H1 (cell line): ENCODE results near the gene TEAD1. TPM values are rescaled to one million over a fixed set of nuclear protein-coding genes. Genes with fewer than 3 reads are reported as not detected.

Experiments
- CTCF ChIA-PET: fragments of 300-600 bp; sonication (Branson Sonifier 250); formaldehyde crosslinking; loops from one replicate; lab custom pipeline; 2021; ENCODE audit not compliant: partially characterized antibody; lab: Charles Lee
- POLR2A ChIA-PET: fragments of 300-600 bp; sonication (Branson Sonifier 250); formaldehyde crosslinking; loops from one replicate; lab custom pipeline; 2021; ENCODE audit warnings: inconsistent platforms; ENCODE audit not compliant: partially characterized antibody; lab: Charles Lee
- DNase-seq, 2 experiments: peaks; one replicate each; pipeline versions ENCODE4 v3.0.0 to v3.0.0-alpha.2; 2010 to 2022; ENCODE audit warnings: low spot score in 2 of 2, low read depth in 1 of 2, mixed read lengths in 1 of 2
- FAIRE-seq: peaks from 2 replicates; lab custom pipeline; 2011; peaks lifted over from hg19 to GRCh38; lab: Jason Lieb, UNC
- H2AFZ ChIP-seq: 2 replicates; pipeline ENCODE4 v1.8.1; 2012; ENCODE audit warnings: low read length, inconsistent platforms
- H2AK5ac ChIP-seq: 2 replicates; pipeline ENCODE4 v1.6.1; 2013; ENCODE audit warnings: low read depth, low read length
- H2BK120ac ChIP-seq: replicated peaks from 2 replicates; pipeline ENCODE3; 2013; ENCODE audit warnings: low read depth, low read length, inconsistent platforms
- H2BK12ac ChIP-seq: 2 replicates; pipeline ENCODE4 v1.6.1; 2013; ENCODE audit warnings: low read depth, low read length
- H2BK15ac ChIP-seq: 2 replicates; pipeline ENCODE4 v1.6.1; 2013; ENCODE audit warnings: low read length
- H2BK20ac ChIP-seq: 2 replicates; pipeline ENCODE4 v1.6.1; 2013; ENCODE audit warnings: low read length
- H2BK5ac ChIP-seq: 2 replicates; pipeline ENCODE4 v1.6.1; 2013; ENCODE audit warnings: low read depth, low read length
- H3K14ac ChIP-seq: 2 replicates; pipeline ENCODE4 v1.6.1; 2013; ENCODE audit warnings: inconsistent platforms; ENCODE audit not compliant: insufficient read length
- H3K18ac ChIP-seq: 2 replicates; pipeline ENCODE4 v1.6.1; 2013; ENCODE audit warnings: low read length; ENCODE audit errors: extremely low read depth
- H3K23ac ChIP-seq: 2 replicates; pipeline ENCODE4 v1.6.1; 2013; ENCODE audit warnings: inconsistent platforms; ENCODE audit not compliant: insufficient read length
- H3K23me2 ChIP-seq: 2 replicates; pipeline ENCODE4 v1.6.1; 2013; ENCODE audit warnings: low read depth, low read length
- H3K27ac ChIP-seq: 2 replicates; pipeline ENCODE4 v1.6.1; 2011; ENCODE audit warnings: low read depth, low read length, inconsistent platforms
- H3K27me3 ChIP-seq, 4 experiments: replicated peaks in 1 of 4; 1 replicate in 1 of 4; 2 replicates in 3 of 4; pipeline versions ENCODE4 v1.6.1 to v1.8.1; 2011 to 2013; ENCODE audit warnings: low read length in 3 of 4, mild to moderate bottlenecking in 3 of 4, inconsistent platforms in 2 of 4, mixed read lengths in 2 of 4, moderate library complexity in 1 of 4; ENCODE audit not compliant: control insufficient read depth in 3 of 4, insufficient read depth in 3 of 4; ENCODE audit errors: extremely low read depth in 1 of 4
- H3K36me3 ChIP-seq, 4 experiments: 2 replicates each; pipeline versions ENCODE4 v1.6.1 to v1.8.1; 2011 to 2013; ENCODE audit warnings: mild to moderate bottlenecking in 4 of 4, low read length in 3 of 4, moderate library complexity in 2 of 4, control low read depth in 1 of 4, inconsistent platforms in 1 of 4; ENCODE audit not compliant: insufficient read depth in 4 of 4, control insufficient read depth in 2 of 4
- H3K4ac ChIP-seq: replicated peaks from 2 replicates; pipeline ENCODE3; 2013; ENCODE audit warnings: low read length, low read depth, mixed read lengths, inconsistent platforms; ENCODE audit not compliant: insufficient read length
- H3K4me1 ChIP-seq, 4 experiments: replicated peaks in 1 of 4; 1 replicate in 1 of 4; 2 replicates in 3 of 4; pipeline versions ENCODE4 v1.6.1 to v1.8.1; 2011 to 2013; ENCODE audit warnings: low read length in 3 of 4, inconsistent platforms in 2 of 4, mixed read lengths in 1 of 4; ENCODE audit not compliant: insufficient read depth in 4 of 4, control insufficient read depth in 3 of 4
- H3K4me2 ChIP-seq, 2 experiments: 2 replicates each; pipeline versions ENCODE4 v1.6.1 to v1.8.1; 2011 to 2013; ENCODE audit warnings: low read depth in 2 of 2, low read length in 2 of 2, control low read depth in 1 of 2, inconsistent platforms in 1 of 2, mild to moderate bottlenecking in 1 of 2; ENCODE audit not compliant: insufficient read depth in 1 of 2
- H3K4me3 ChIP-seq, 4 experiments: fragments of 200-600, 300-600 bp in 1 of 4; sonication (generic), shearing (Covaris generic), sonication (Bioruptor Twin) in 1 of 4; 2 replicates each; pipeline versions ENCODE4 v1.5.1 to v1.8.1; 2011 to 2016; ENCODE audit warnings: low read length in 4 of 4, low read depth in 3 of 4, control low read depth in 2 of 4, inconsistent platforms in 2 of 4, mild to moderate bottlenecking in 2 of 4, mixed read lengths in 1 of 4, moderate library complexity in 1 of 4; ENCODE audit not compliant: insufficient read depth in 2 of 4; ENCODE audit errors: extremely low read depth in 1 of 4
- H3K56ac ChIP-seq: replicated peaks from 2 replicates; pipeline ENCODE3; 2013; ENCODE audit warnings: low read depth, mild to moderate bottlenecking, mixed read lengths, low read length, inconsistent platforms; ENCODE audit not compliant: insufficient read length
- H3K79me1 ChIP-seq: 2 replicates; pipeline ENCODE4 v1.6.1; 2013; ENCODE audit warnings: low read depth, low read length, control low read depth
- H3K79me2 ChIP-seq, 2 experiments: 2 replicates each; pipeline versions ENCODE4 v1.6.1 to v1.8.1; 2012 to 2013; ENCODE audit warnings: low read length in 2 of 2, mild to moderate bottlenecking in 2 of 2, inconsistent platforms in 1 of 2; ENCODE audit not compliant: insufficient read depth in 2 of 2, control insufficient read depth in 1 of 2
- H3K9ac ChIP-seq, 4 experiments: replicated peaks in 1 of 4; 1 replicate in 1 of 4; 2 replicates in 3 of 4; pipeline versions ENCODE4 v1.6.1 to v1.8.1; 2011 to 2013; ENCODE audit warnings: low read depth in 3 of 4, low read length in 3 of 4, control low read depth in 2 of 4, mild to moderate bottlenecking in 2 of 4, moderate library complexity in 2 of 4, inconsistent platforms in 1 of 4; ENCODE audit errors: extremely low read depth in 1 of 4
- H3K9me3 ChIP-seq, 2 experiments: 2 replicates each; pipeline versions ENCODE4 v1.6.1 to v1.8.1; 2012 to 2013; ENCODE audit warnings: mild to moderate bottlenecking in 2 of 2, moderate library complexity in 2 of 2, control low read depth in 1 of 2, inconsistent platforms in 1 of 2, low read depth in 1 of 2, low read length in 1 of 2, mixed read lengths in 1 of 2; ENCODE audit not compliant: insufficient read depth in 2 of 2
- H4K20me1 ChIP-seq, 2 experiments: replicated peaks in 1 of 2; 2 replicates each; pipeline versions ENCODE3 to v1.8.1; 2011 to 2013; ENCODE audit warnings: inconsistent platforms in 2 of 2, low read length in 2 of 2, mild to moderate bottlenecking in 1 of 2; ENCODE audit not compliant: insufficient read depth in 2 of 2, control insufficient read depth in 1 of 2
- H4K5ac ChIP-seq: 2 replicates; pipeline ENCODE4 v1.6.1; 2013; ENCODE audit warnings: low read length, low read depth, mixed read lengths, inconsistent platforms; ENCODE audit not compliant: insufficient read length
- H4K8ac ChIP-seq: 2 replicates; pipeline ENCODE4 v1.8.0; 2013; ENCODE audit warnings: mild to moderate bottlenecking, moderate library complexity, low read length, inconsistent platforms; ENCODE audit not compliant: insufficient read depth; ENCODE audit errors: extremely low read depth
- H4K91ac ChIP-seq: replicated peaks from 2 replicates; pipeline ENCODE3; 2013; ENCODE audit warnings: low read length, mixed read lengths, inconsistent platforms; ENCODE audit not compliant: insufficient read length
- BCL11A ChIP-seq, 2 experiments: IDR thresholded peaks; one replicate each; pipeline ENCODE4 v1.6.1; 2011; ENCODE audit warnings: low read depth in 2 of 2, low read length in 2 of 2, mild to moderate bottlenecking in 2 of 2
- BRCA1 ChIP-seq: IDR thresholded peaks from 2 replicates; pipeline ENCODE4 v1.6.1; 2012; ENCODE audit warnings: low read depth, low read length, improper control_type of control experiment
- RBBP5 ChIP-seq: IDR thresholded peaks from 2 replicates; pipeline ENCODE4 v1.7.1; 2012; ENCODE audit warnings: low read depth, mild to moderate bottlenecking, inconsistent platforms, low read length, moderate library complexity, borderline replicate concordance
- RFX5 ChIP-seq: IDR thresholded peaks from 2 replicates; pipeline ENCODE4 v1.6.1; 2011; ENCODE audit warnings: low read depth, low read length, improper control_type of control experiment, borderline replicate concordance
- RXRA ChIP-seq: IDR thresholded peaks from 2 replicates; pipeline ENCODE4 v1.6.1; 2011; ENCODE audit warnings: low read depth, mild to moderate bottlenecking, low read length, moderate library complexity; ENCODE audit not compliant: insufficient read depth
- SAP30 ChIP-seq: fragments of 300-600 bp; sonication (generic); IDR thresholded peaks from 2 replicates; pipeline ENCODE4 v1.7.1; 2012; ENCODE audit warnings: low read length, moderate library complexity, mild to moderate bottlenecking, inconsistent platforms; ENCODE audit not compliant: insufficient read depth, insufficient replicate concordance
- SIRT6 ChIP-seq: IDR thresholded peaks from one replicate; pipeline ENCODE4 v1.7.1; 2012; ENCODE audit warnings: low read length, inconsistent platforms
- SP4 ChIP-seq: IDR thresholded peaks from 2 replicates; pipeline ENCODE4 v1.6.1; 2012; ENCODE audit warnings: low read length, inconsistent platforms
- SRF ChIP-seq: IDR thresholded peaks from 2 replicates; pipeline ENCODE4 v1.6.1; 2011; ENCODE audit warnings: mild to moderate bottlenecking, low read depth, low read length, moderate library complexity
- TAF1 ChIP-seq: IDR thresholded peaks from 2 replicates; pipeline ENCODE4 v1.6.1; 2011; ENCODE audit warnings: mild to moderate bottlenecking, low read depth, low read length
- WGBS, 2 experiments: shearing (Covaris generic) in 1 of 2; methylation state at CpG; one replicate each; pipeline versions ENCODE4 v1.1.6 to v1.1.7; 2013 to 2015; ENCODE audit warnings: low lambda C conversion rate in 2 of 2, mixed read lengths in 2 of 2, inconsistent platforms in 1 of 2, low coverage in 1 of 2, missing lambda C conversion rate in 1 of 2; ENCODE audit not compliant: insufficient replicate concordance in 2 of 2, insufficient coverage in 1 of 2, insufficient read length in 1 of 2; ENCODE audit errors: extremely low coverage in 1 of 2, missing lambda C conversion rate in 1 of 2; 5-methylcytosine and 5-hydroxymethylcytosine counted together
- long read RNA-seq, 2 experiments: library from RNA in 1 of 2; library from capped mRNA in 1 of 2; stranded (forward); transcript quantifications; one replicate each; pipeline ENCODE4 v2.0.0, GENCODE V29; 2021; ENCODE audit warnings: inconsistent platforms in 1 of 2
- polyA minus RNA-seq, 3 experiments: library from RNA; depleted of rRNA, polyadenylated mRNA; stranded (reverse); fragments of >200 nt; gene quantifications; 1 replicate in 2 of 3; 2 replicates in 1 of 3; pipeline ENCODE4 v1.2.3, GENCODE V29; 2011
- polyA plus RNA-seq, 7 experiments: library from polyadenylated mRNA; depleted of rRNA in 3 of 7; stranded (reverse) in 5 of 7; unstranded in 2 of 7; fragments of >200 nt in 5 of 7; fragments of 200-250 nt in 2 of 7; gene quantifications; 1 replicate in 5 of 7; 2 replicates in 1 of 7; 4 replicates in 1 of 7; pipeline versions ENCODE4 v1.2.1 to v1.2.3, GENCODE V29; 2011 to 2013; ENCODE audit warnings: missing spikeins in 2 of 7, mixed read lengths in 2 of 7
- total RNA-seq: library from RNA; stranded (reverse); fragmentation: NEBNext Ultra II Directional; extraction: Animal tissue kit (Norgen Biotek cat#: 25700); gene quantifications from 2 replicates; pipeline ENCODE4 v1.2.1, GENCODE V29; 2021

TEAD1 gene
- 62.8 and 67.4 TPM in 2 replicates for total RNA-seq
- polyA plus RNA-seq (2011; rRNA removed): 15.6 and 17.2 TPM in 2 replicates
- polyA plus RNA-seq (2011; cell fraction: cytosol; rRNA removed): 19.0 TPM
- polyA plus RNA-seq (2011; cell fraction: nucleus; rRNA removed): 31.2 TPM
- polyA plus RNA-seq (2012, experiment 1 of 2): 15.4 to 30.4 TPM (median 23.4 TPM) in 4 replicates
- 1.0 TPM for polyA plus RNA-seq (2012, experiment 2 of 2)
- polyA plus RNA-seq (2013, experiment 1 of 2): 20.0 TPM
- 19.5 TPM for polyA plus RNA-seq (2013, experiment 2 of 2)
- 54.9 and 60.0 TPM in 2 replicates for polyA minus RNA-seq (2011; rRNA and poly(A)+ RNA removed)
- 29.1 TPM for polyA minus RNA-seq (2011; cell fraction: cytosol; rRNA and poly(A)+ RNA removed)
- polyA minus RNA-seq (2011; cell fraction: nucleus; rRNA and poly(A)+ RNA removed): 73.7 TPM
- long read RNA-seq, experiment 1, partial matches to known transcripts: 1 of 28 reads
- long read RNA-seq, experiment 1, other reads (novel, unspliced or antisense): 27 of 28 reads
- long read RNA-seq, experiment 2, partial matches to known transcripts: 0 of 2 reads
- long read RNA-seq, experiment 2, other reads (novel, unspliced or antisense): 2 of 2 reads

DNA sequence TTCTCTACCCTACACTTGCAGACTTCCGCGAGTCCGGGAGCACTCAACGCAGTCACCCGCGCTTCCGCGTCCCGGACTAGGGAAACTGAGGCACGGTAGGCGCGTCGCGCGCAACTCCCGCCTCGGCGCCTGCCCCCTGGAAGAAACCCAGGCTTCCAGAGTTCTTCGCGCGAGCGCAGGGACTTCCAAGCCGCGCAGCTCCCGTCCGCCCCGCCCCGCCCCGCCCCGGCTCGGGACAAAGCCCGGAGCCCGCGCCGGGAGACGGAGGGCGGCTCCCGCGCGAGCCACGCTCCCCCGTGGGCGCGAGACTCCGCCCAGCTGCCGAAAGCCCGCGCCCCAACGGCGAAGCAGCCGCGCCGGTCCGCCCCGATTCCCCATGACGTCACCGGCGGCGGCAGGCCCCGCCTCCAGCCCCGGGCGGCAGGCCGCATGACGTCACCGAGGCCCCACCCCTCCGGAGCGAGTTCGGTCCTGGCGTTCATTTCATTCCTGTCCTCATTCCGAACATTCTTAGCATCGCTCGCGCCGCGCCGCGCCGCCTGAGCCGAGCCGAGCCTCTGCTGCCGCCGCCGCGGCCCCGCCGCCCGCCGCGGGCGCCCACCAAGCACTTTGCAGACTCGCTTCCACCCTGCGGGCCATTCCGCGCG, at the start of gene TEAD1:
TEAD1 (plus strand) TSS at position 498 of the 647 bp plus-strand sequence.
- Histone ChIP-seq H3K23me2 (peaks cover 6% of the 10 kb centered on the region; the same call in 1 of the 2 replicates), H3K4me2 (peak within 1 kb of the TSS; percentile 74 to 88), H3K27me3 (peaks cover 0 to 8% (median 1%) of the 10 kb centered on the region in 4 experiments; a peak in 5 of 7 replicates), H2AFZ (no peak within 1 kb of the TSS), H3K9me3 (no peaks in the 10 kb centered on the region), H2BK5ac (peak within 1 kb of the TSS; percentile 45), H4K8ac (peak within 1 kb of the TSS; percentile 97; the same call in 1 of the 2 replicates), H4K91ac (no peak within 1 kb of the TSS), H2BK15ac (no peak within 1 kb of the TSS), H4K20me1 (peaks cover 5 to 8% of the 10 kb centered on the region in 2 experiments), H3K18ac (peak within 1 kb of the TSS; percentile 89), H3K14ac (no peak within 1 kb of the TSS), H3K4me1 (peaks cover 0 to 13% (median 3%) of the 10 kb centered on the region in 4 experiments; a peak in 6 of 7 replicates), H3K27ac (peak within 1 kb of the TSS; percentile 69), H2AK5ac (no peak within 1 kb of the TSS), H3K23ac (no peak within 1 kb of the TSS), H2BK20ac (no peak within 1 kb of the TSS), H3K56ac (no peak within 1 kb of the TSS), H3K4me3 (peak within 1 kb of the TSS; percentile 68 to 99 (median 70)), H4K5ac (no peak within 1 kb of the TSS), H3K4ac (no peak within 1 kb of the TSS), H3K36me3 (no peaks in the 10 kb centered on the region; a peak in 1 of 8 replicates), H2BK120ac (no peak within 1 kb of the TSS), H3K79me1 (no peaks in the 10 kb centered on the region), H3K79me2 (peaks cover 0 to 38% of the 10 kb centered on the region in 2 experiments; a peak in 2 of 4 replicates), H3K9ac (peak within 1 kb of the TSS; percentile 73 to 96 (median 82)), H2BK12ac (peak within 1 kb of the TSS; percentile 70)
- CTCF ChIA-PET: interaction anchor here (1.1 to 1.4 kb wide), 4 partner anchors 11 to 262 kb away, joined by 3 read pairs; no protein-coding TSS in a partner anchor
- FAIRE-seq: no peak
- DNase-seq: peak; percentile 87 to 100
- 2% methylated on average over 50 of the region's 95 CpGs; no CpG with 5 or more reads in 1 of the 2 experiments for WGBS, 2 experiments
- POLR2A ChIA-PET: interaction anchor here (0.5 to 1.5 kb wide), 4 partner anchors 10 to 194 kb away, joined by 3 to 4 read pairs (median 3); no protein-coding TSS in a partner anchor
- TF ChIP-seq SRF (no peak), SIRT6 (no peak), SP4 (peak; percentile 76; the same call in 1 of the 2 replicates), BRCA1 (0 out of 2 replicates have a peak, but pooled peaks have one; percentile 51), BCL11A (IDR thresholded peaks at IDR 0.05; ENCODE audit: low read depth in 2 of 2, low read length in 2 of 2) (no peak), RFX5 (no peak), RBBP5 (no peak), RXRA (no peak), SAP30 (no peak), TAF1 (peak; percentile 75)
